PC-9 (cell line): Measurements from ENCODE around the gene PJA2. TPM values are rescaled to one million over a fixed set of nuclear protein-coding genes. Genes with fewer than 3 reads are reported as not detected.

Source experiments
- BruUV-seq: library from RNA; stranded (reverse); fragments of 400-500 nt; replicated peaks from 2 replicates; lab custom pipeline; 2021; lab: Mats Ljungman, UMichigan
- CTCF ChIA-PET: fragments of 300-600 bp; sonication (Branson Sonifier 250); formaldehyde crosslinking; loops from one replicate; lab custom pipeline; 2022; ENCODE audit warnings: antibody characterized with exemption; lab: Charles Lee
- POLR2A ChIA-PET: fragments of 300-600 bp; sonication (Branson Sonifier 250); formaldehyde crosslinking; loops from one replicate; lab custom pipeline; 2022; ENCODE audit warnings: antibody characterized with exemption; ENCODE audit not compliant: unreplicated experiment; lab: Charles Lee
- DNase-seq, 2 experiments: peaks; one replicate each; pipeline versions ENCODE4 v3.0.0 to v3.0.0-alpha.2; 2015 to 2022; ENCODE audit warnings: mixed read lengths in 1 of 2
- H2AFZ ChIP-seq: fragments of 200-600 bp; sonication (generic); 2 replicates; pipeline ENCODE4 v1.8.1; 2017; ENCODE audit warnings: antibody characterized with exemption
- H3F3A ChIP-seq: fragments of 200-600 bp; sonication (generic); 2 replicates; pipeline ENCODE4 v1.8.1; 2017; ENCODE audit warnings: antibody characterized with exemption, mild to moderate bottlenecking, low read depth; ENCODE audit not compliant: insufficient read depth
- H3K27ac ChIP-seq: fragments of 200-600 bp; sonication (generic); 2 replicates; pipeline ENCODE4 v1.6.1; 2016; ENCODE audit warnings: mixed run types
- H3K27me3 ChIP-seq: fragments of 200-600 bp; sonication (generic); 2 replicates; pipeline ENCODE4 v1.6.1; 2016; ENCODE audit warnings: low read depth, mixed run types; ENCODE audit not compliant: insufficient read depth
- H3K36me3 ChIP-seq: fragments of 200-600 bp; sonication (generic); 2 replicates; pipeline ENCODE4 v1.6.1; 2016; ENCODE audit warnings: low read depth, mixed run types
- H3K4me1 ChIP-seq: fragments of 200-600 bp; sonication (generic); replicated peaks from 2 replicates; pipeline ENCODE4 v1.6.1; 2016; ENCODE audit warnings: mixed run types; ENCODE audit not compliant: insufficient read depth
- H3K4me2 ChIP-seq: fragments of 200-600 bp; sonication (generic); 2 replicates; pipeline ENCODE4 v1.6.1; 2017; ENCODE audit warnings: mixed run types
- H3K4me3 ChIP-seq: fragments of 200-600 bp; sonication (generic); 2 replicates; pipeline ENCODE4 v1.6.1; 2016; ENCODE audit warnings: mixed run types
- H3K79me2 ChIP-seq: fragments of 200-600 bp; sonication (generic); 2 replicates; pipeline ENCODE4 v1.6.1; 2017; ENCODE audit warnings: low read depth, mixed run types
- H3K9me2 ChIP-seq: fragments of 200-600 bp; sonication (generic); 2 replicates; pipeline ENCODE4 v1.8.1; 2017; ENCODE audit warnings: mild to moderate bottlenecking; ENCODE audit not compliant: insufficient read depth
- H3K9me3 ChIP-seq: fragments of 200-600 bp; sonication (generic); 2 replicates; pipeline ENCODE4 v1.8.1; 2016; ENCODE audit warnings: low read depth; ENCODE audit not compliant: insufficient read depth
- H4K20me1 ChIP-seq: fragments of 200-600 bp; sonication (generic); 2 replicates; pipeline ENCODE4 v1.8.1; 2017; ENCODE audit not compliant: insufficient read depth
- EZH2 ChIP-seq: fragments of 200-600 bp; sonication (generic); IDR thresholded peaks from 2 replicates; pipeline ENCODE4 v1.8.0; 2017; ENCODE audit warnings: antibody characterized with exemption, low read depth
- intact Hi-C: fragments of 100-400 bp; cut with micrococcal nuclease; formaldehyde crosslinking; loops from one replicate; pipeline ENCODE4 v1.10.0; 2022; ENCODE audit not compliant: unreplicated experiment
- total RNA-seq: library from RNA; stranded (reverse); gene quantifications from 2 replicates; pipeline ENCODE4 v1.2.3, GENCODE V29; 2021
- TF ChIP-seq, protein P1 (sequence below): fragments of 200-600 bp; sonication (generic); conservative IDR thresholded peaks from 2 replicates; pipeline ENCODE4 v1.6.1; 2017; ENCODE audit warnings: mixed run types, antibody characterized with exemption, mild to moderate bottlenecking, moderate library complexity

Gene PJA2
- total RNA-seq, 1 experiment from 2014 or later: 29.9 TPM

DNA sequence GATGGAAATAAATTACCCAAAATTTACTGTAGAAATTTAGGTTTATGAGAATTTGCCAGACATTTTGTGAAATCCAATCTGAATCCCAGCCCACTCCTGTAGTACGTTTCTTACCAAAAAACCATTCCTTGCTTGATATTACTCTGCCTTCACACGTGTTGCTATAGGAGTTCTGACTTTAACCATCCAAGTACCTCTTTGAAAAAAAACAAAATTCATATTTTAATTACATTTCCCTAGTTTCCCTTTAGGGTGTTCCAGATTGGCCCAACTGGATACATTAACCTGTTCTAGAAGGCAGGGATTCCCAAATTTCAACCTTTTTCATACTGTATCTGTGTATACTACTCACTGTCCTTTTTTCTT lies 1.4 kb upstream of the PJA2 start:
- Histone ChIP-seq H3K9me3 (0 out of 2 replicates have a peak, but pooled peaks cover 3% of the 10 kb centered on the region), H4K20me1 (no peaks in the 10 kb centered on the region), H3K79me2 (peaks cover 26% of the 10 kb centered on the region), H3K27ac (peak overlapping the region; percentile 81), H3K4me3 (peak overlapping the region; percentile 63), H3K4me1 (peaks cover 34% of the 10 kb centered on the region), H3K27me3 (no peaks in the 10 kb centered on the region), H2AFZ (peak overlapping the region; percentile 82), H3K9me2 (no peaks in the 10 kb centered on the region), H3K36me3 (no peaks in the 10 kb centered on the region), H3F3A (peaks cover 29% of the 10 kb centered on the region), H3K4me2 (peak overlapping the region; percentile 92)
- BruUV-seq: no TSS peak
- TF ChIP-seq, protein P1, sequence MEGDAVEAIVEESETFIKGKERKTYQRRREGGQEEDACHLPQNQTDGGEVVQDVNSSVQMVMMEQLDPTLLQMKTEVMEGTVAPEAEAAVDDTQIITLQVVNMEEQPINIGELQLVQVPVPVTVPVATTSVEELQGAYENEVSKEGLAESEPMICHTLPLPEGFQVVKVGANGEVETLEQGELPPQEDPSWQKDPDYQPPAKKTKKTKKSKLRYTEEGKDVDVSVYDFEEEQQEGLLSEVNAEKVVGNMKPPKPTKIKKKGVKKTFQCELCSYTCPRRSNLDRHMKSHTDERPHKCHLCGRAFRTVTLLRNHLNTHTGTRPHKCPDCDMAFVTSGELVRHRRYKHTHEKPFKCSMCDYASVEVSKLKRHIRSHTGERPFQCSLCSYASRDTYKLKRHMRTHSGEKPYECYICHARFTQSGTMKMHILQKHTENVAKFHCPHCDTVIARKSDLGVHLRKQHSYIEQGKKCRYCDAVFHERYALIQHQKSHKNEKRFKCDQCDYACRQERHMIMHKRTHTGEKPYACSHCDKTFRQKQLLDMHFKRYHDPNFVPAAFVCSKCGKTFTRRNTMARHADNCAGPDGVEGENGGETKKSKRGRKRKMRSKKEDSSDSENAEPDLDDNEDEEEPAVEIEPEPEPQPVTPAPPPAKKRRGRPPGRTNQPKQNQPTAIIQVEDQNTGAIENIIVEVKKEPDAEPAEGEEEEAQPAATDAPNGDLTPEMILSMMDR: no peak
- POLR2A ChIA-PET: no interaction called here
- intact Hi-C loops: no loop called here
- no peak for DNase-seq
- CTCF ChIA-PET: no interaction called here

DNA sequence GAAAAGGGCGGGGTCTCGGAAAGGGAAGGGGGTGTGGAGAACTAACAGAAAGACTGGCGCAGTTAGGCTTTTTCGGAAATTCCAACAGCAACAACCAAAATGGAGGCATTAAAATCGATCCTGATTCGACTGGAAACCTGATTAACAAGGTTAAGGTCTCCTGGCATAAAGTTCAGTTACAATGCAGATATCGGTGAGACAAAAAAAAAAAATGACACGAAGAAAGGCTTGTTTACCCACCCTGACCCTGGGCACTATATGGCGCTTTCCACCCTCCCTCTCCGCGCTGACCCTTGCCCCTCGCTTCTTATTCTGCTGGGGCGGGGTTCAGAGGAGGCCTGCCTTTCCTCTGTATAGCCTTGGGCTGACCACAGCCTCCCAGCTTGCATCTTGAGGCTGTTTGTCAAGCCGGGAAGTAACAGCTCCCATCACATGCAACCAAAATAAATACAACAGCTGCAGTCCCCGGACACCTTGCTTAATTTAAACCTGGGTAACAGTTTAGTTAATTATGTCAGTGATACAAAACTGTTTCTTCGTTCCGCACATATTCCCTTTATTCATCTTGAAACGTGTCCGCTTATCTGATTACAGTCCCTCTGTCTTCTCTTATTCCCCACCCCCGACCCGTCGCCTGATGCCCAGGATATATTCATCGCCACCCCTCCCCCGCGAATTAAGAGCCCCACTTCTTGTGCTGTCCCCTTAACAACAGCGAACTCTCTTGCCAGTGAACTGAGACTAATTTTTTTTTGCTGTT lies 795 bp upstream of the PJA2 start:
- ChIA-PET CTCF (no interaction called here), POLR2A (interaction anchor here (0.6 to 0.8 kb wide), 2 partner anchors 247 to 683 kb away, joined by 4 read pairs; no protein-coding TSS in a partner anchor)
- peak; percentile 72 to 76 for DNase-seq
- H3K27ac ChIP-seq: peak overlapping the region; percentile 81
- H3K27me3 ChIP-seq: no peaks in the 10 kb centered on the region
- peaks cover 29% of the 10 kb centered on the region for H3F3A ChIP-seq
- H2AFZ ChIP-seq: peak overlapping the region; percentile 82
- 0 out of 2 replicates have a peak, but pooled peaks cover 3% of the 10 kb centered on the region for H3K9me3 ChIP-seq
- peaks cover 30% of the 10 kb centered on the region for H3K79me2 ChIP-seq
- H3K4me3 ChIP-seq: peak overlapping the region; percentile 63
- peak overlapping the region; percentile 92 for H3K4me2 ChIP-seq
- TF ChIP-seq, protein P1: peak; percentile 52
- TF ChIP-seq EZH2: no peak
- H3K9me2 ChIP-seq: no peaks in the 10 kb centered on the region
- no peaks in the 10 kb centered on the region for H4K20me1 ChIP-seq
- BruUV-seq: TSS peak; percentile 96
- no peaks in the 10 kb centered on the region for H3K36me3 ChIP-seq
- peaks cover 34% of the 10 kb centered on the region for H3K4me1 ChIP-seq
- intact Hi-C loops: loop anchor here (1.0 kb wide), 2 partner anchors 662 to 683 kb away; no protein-coding TSS in a partner anchor

DNA sequence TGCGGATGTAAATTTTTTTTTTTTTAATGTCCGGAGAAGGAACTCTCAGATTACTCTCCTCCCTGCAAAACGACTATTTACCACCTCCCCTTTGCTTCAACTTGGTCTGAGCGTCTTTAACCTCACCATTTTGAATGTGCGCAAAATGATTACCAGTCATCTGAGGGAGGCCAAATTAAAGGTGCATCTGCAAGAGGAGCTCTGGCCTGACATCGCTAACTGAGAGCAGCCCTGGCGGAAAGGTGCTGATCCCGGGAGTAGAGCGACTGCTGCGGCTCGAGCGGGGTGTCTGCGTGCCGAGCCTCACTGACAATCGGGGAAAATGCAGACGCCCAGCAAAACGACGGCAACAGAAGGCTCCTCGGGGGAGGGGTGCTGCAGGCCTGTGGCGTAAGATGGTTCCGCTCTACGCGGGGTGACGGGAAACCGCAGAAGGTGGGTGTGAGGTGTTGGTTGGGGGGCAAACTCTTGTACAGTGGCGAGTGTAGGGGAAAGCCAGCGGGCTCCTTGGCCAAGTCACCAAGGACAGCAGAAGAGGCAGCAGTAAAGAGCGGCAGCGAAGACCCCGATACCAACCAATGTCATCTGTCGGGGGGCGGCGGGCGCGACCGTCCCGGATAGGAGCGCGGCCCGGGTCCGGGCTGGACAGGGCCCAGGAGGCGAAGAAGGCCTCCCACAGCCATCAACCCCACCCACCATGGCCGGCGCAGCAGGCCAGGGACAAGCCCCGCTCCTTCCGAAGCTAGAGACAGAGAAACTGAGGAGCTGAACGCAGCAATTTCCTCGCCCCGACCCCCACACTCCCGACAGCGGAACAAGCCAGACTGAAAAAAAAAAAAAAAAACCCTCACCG lies 557 bp downstream of the PJA2 start:
- peak overlapping the region; percentile 81 for H3K27ac ChIP-seq
- peaks cover 44% of the 10 kb centered on the region for H3K79me2 ChIP-seq
- TSS peak; percentile 78 for BruUV-seq
- H3K4me3 ChIP-seq: peak overlapping the region; percentile 63
- H3K36me3 ChIP-seq: no peaks in the 10 kb centered on the region
- CTCF ChIA-PET: no interaction called here
- intact Hi-C loops: no loop called here
- H3K9me3 ChIP-seq: 0 out of 2 replicates have a peak, but pooled peaks cover 3% of the 10 kb centered on the region
- no peaks in the 10 kb centered on the region for H3K27me3 ChIP-seq
- POLR2A ChIA-PET: interaction anchor here (0.5 kb wide), 1 partner anchor 1029 kb away, joined by 4 read pairs; no protein-coding TSS in a partner anchor
- TF ChIP-seq, protein P1: no peak
- TF ChIP-seq EZH2: no peak
- H3K4me1 ChIP-seq: peaks cover 34% of the 10 kb centered on the region
- no peaks in the 10 kb centered on the region for H4K20me1 ChIP-seq
- H3K4me2 ChIP-seq: peak overlapping the region; percentile 85
- peak; percentile 40 to 53 for DNase-seq
- H3F3A ChIP-seq: peaks cover 29% of the 10 kb centered on the region
- peak overlapping the region; percentile 95 for H2AFZ ChIP-seq
- no peaks in the 10 kb centered on the region for H3K9me2 ChIP-seq
